HG03469 (cell line): ENCODE measurements around the gene DENND1A.
"Not testable (repeated sequence)": the region's sequence is repeated elsewhere in the genome, so short reads cannot be mapped to it uniquely, and the experiment has no call there.

Experiments
- ATAC-seq: cut with Tn5 transposase; IDR thresholded peaks from one replicate; pipeline ENCODE4 v1.9.1; 2021; ENCODE audit warnings: mild to moderate bottlenecking, moderate library complexity, moderate number of reproducible peaks; ENCODE audit not compliant: unreplicated experiment

The DENND1A gene

GRCh38 chr9:123445981-123446610, 483.8 kb downstream of the DENND1A start:
- no peak for ATAC-seq

- no peak for ATAC-seq
Measured at GRCh38 chr9:123445116-123445515, 484.8 kb downstream of the DENND1A start.

GRCh38 chr9:123441769-123442168, 488.2 kb downstream of the DENND1A start:
- ATAC-seq, result no peak

- ATAC-seq, result no peak
Measured at GRCh38 chr9:123440256-123440655, 489.7 kb downstream of the DENND1A start.

GRCh38 chr9:123438821-123439220, 491.1 kb downstream of the DENND1A start:
- ATAC-seq, result no peak

- ATAC-seq, result no peak
Measured at GRCh38 chr9:123438321-123438720, 491.6 kb downstream of the DENND1A start.

- ATAC-seq, result no peak
Measured at GRCh38 chr9:123437201-123437600, 492.7 kb downstream of the DENND1A start.

- no peak for ATAC-seq
Measured at GRCh38 chr9:123435471-123435870, 494.5 kb downstream of the DENND1A start.

GRCh38 chr9:123434619-123435240, 495.2 kb downstream of the DENND1A start:
- no peak for ATAC-seq

GRCh38 chr9:123432331-123433236, 497.3 kb downstream of the DENND1A start:
- ATAC-seq, result no peak

GRCh38 chr9:123431581-123431980, 498.3 kb downstream of the DENND1A start:
- no peak for ATAC-seq

- not testable (repeated sequence) for ATAC-seq
Measured at GRCh38 chr9:123428450-123428849, 501.5 kb downstream of the DENND1A start.

- no peak for ATAC-seq
Measured at GRCh38 chr9:123426406-123426805, 503.5 kb downstream of the DENND1A start.

GRCh38 chr9:123425836-123426365, 504.0 kb downstream of the DENND1A start:
- no peak for ATAC-seq

GRCh38 chr9:123425261-123425821, 504.6 kb downstream of the DENND1A start:
- ATAC-seq, result no peak

GRCh38 chr9:123424552-123425225, 505.2 kb downstream of the DENND1A start:
- ATAC-seq, result no peak

GRCh38 chr9:123424131-123424530, 505.8 kb downstream of the DENND1A start:
- ATAC-seq, result no peak

- no peak for ATAC-seq
Measured at GRCh38 chr9:123423311-123423640, 506.6 kb downstream of the DENND1A start.

GRCh38 chr9:123422635-123423310, 507.2 kb downstream of the DENND1A start:
- ATAC-seq, result no peak

- no peak for ATAC-seq
Measured at GRCh38 chr9:123421801-123422455, 508.0 kb downstream of the DENND1A start.
